SU-DHL-6 (cell line): ENCODE data around the gene GRIA2.

Experiments
- H2AFZ ChIP-seq: fragments of 200-600 bp; sonication (generic); 2 replicates; pipeline ENCODE4 v1.6.1; 2014; ENCODE audit warnings: low read depth, mild to moderate bottlenecking, moderate library complexity, mixed read lengths, antibody characterized with exemption, low read length; ENCODE audit not compliant: severe bottlenecking
- H3F3A ChIP-seq: fragments of 200-600 bp; shearing (Covaris generic); 2 replicates; pipeline ENCODE4 v1.6.0; 2016; ENCODE audit warnings: antibody characterized with exemption, mild to moderate bottlenecking; ENCODE audit not compliant: insufficient read depth
- H3K27ac ChIP-seq: fragments of 200-600 bp; sonication (generic); 2 replicates; pipeline ENCODE4 v1.5.1; 2016; ENCODE audit warnings: low read depth, mild to moderate bottlenecking, low read length, moderate library complexity, mixed read lengths
- H3K27me3 ChIP-seq: fragments of 200-600 bp; sonication (generic), shearing (Covaris generic); 2 replicates; pipeline ENCODE4 v1.6.0; 2014; ENCODE audit warnings: mild to moderate bottlenecking, low read length
- H3K36me3 ChIP-seq: fragments of 200-600 bp; sonication (generic); 2 replicates; pipeline ENCODE4 v1.6.1; 2014; ENCODE audit warnings: mild to moderate bottlenecking, low read length, mixed read lengths
- H3K4me2 ChIP-seq: fragments of 300-600, 200-600 bp; shearing (Covaris generic), sonication (generic); 2 replicates; pipeline ENCODE4 v1.6.0; 2014; ENCODE audit warnings: low read length, low read depth, mild to moderate bottlenecking; ENCODE audit not compliant: poor library complexity, severe bottlenecking
- H3K4me3 ChIP-seq: fragments of 200-600 bp; sonication (generic); 2 replicates; pipeline ENCODE4 v1.5.1; 2014; ENCODE audit warnings: antibody characterized with exemption, low read length, mild to moderate bottlenecking, mixed read lengths; ENCODE audit not compliant: insufficient read depth, poor library complexity, severe bottlenecking
- H3K79me2 ChIP-seq: fragments of 200-600 bp; sonication (generic); 2 replicates; pipeline ENCODE4 v1.6.1; 2014; ENCODE audit warnings: mild to moderate bottlenecking, low read length, moderate library complexity; ENCODE audit not compliant: insufficient read depth
- H3K9ac ChIP-seq: fragments of 200-600 bp; sonication (generic); 2 replicates; pipeline ENCODE4 v1.7.0; 2014; ENCODE audit warnings: mild to moderate bottlenecking, low read length
- H3K9me2 ChIP-seq: fragments of 200-600 bp; sonication (generic); replicated peaks from 2 replicates; pipeline ENCODE4 v1.6.1; 2014; ENCODE audit warnings: low read length; ENCODE audit not compliant: insufficient read depth
- H3K9me3 ChIP-seq: fragments of 200-600 bp; sonication (generic); 2 replicates; pipeline ENCODE4 v1.6.1; 2014; ENCODE audit warnings: low read length, mixed read lengths; ENCODE audit not compliant: insufficient read depth
- H4K20me1 ChIP-seq: fragments of 200-600 bp; sonication (generic); 2 replicates; pipeline ENCODE4 v1.6.1; 2014; ENCODE audit warnings: low read depth, mild to moderate bottlenecking, antibody characterized with exemption, low read length, moderate library complexity, mixed read lengths
- CTCF ChIP-seq: fragments of 200-600 bp; sonication (generic); IDR thresholded peaks from one replicate; pipeline ENCODE4 v1.5.1; 2017; ENCODE audit warnings: antibody characterized with exemption, mild to moderate bottlenecking, low read length, moderate library complexity; ENCODE audit not compliant: insufficient read depth, poor library complexity, severe bottlenecking
- EZH2phosphoT487 ChIP-seq: fragments of 200-600 bp; sonication (generic), shearing (Covaris generic); conservative IDR thresholded peaks from 2 replicates; pipeline ENCODE4 v1.6.1; 2018; ENCODE audit warnings: mild to moderate bottlenecking, antibody characterized with exemption, low read length, moderate library complexity, mixed read lengths

Gene GRIA2

DNA sequence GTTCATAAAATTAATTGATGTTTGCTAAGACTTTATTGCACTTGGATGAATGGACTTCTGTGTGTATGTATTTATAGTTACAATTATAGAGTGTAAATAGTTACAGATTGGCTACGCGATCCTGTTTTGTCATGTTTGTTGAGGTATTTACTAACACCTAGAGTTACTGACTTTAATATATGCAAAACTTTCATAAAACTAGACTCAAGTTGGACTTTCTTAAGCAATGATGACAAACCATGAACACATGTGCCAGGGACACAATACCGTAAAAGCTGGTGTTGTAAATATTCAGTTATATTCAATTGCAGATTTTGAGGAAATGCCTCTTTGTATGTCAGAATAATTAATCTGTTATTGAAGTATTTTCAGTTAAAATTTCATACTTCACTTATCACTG lies 6.1 kb downstream of the GRIA2 start:
- TF ChIP-seq EZH2phosphoT487 (no peak), CTCF (no peak)
- no peaks in the 10 kb centered on the region for H3K27me3 ChIP-seq

GRCh38 chr4:157231525-157231924 lies 11.0 kb downstream of the GRIA2 start:
- Histone ChIP-seq H3K9ac (no peak overlapping the region), H3K79me2 (no peaks in the 10 kb centered on the region), H3K27ac (no peak overlapping the region), H3K9me3 (no peaks in the 10 kb centered on the region), H3K27me3 (no peaks in the 10 kb centered on the region), H3K9me2 (no peaks in the 10 kb centered on the region), H3K36me3 (no peaks in the 10 kb centered on the region), H4K20me1 (no peaks in the 10 kb centered on the region), H3K4me2 (no peak overlapping the region), H2AFZ (no peak overlapping the region), H3K4me3 (no peak overlapping the region), H3F3A (no peaks in the 10 kb centered on the region)
- no peak for TF ChIP-seq EZH2phosphoT487
- TF ChIP-seq CTCF, result no peak

More for the DNA sequence above, 6.1 kb downstream of the GRIA2 start:
- Histone ChIP-seq H3K79me2 (no peaks in the 10 kb centered on the region), H3K27ac (no peak overlapping the region), H3K4me2 (no peak overlapping the region), H3K4me3 (no peak overlapping the region), H3K9me3 (no peaks in the 10 kb centered on the region), H3K9me2 (no peaks in the 10 kb centered on the region), H2AFZ (no peak overlapping the region), H3F3A (no peaks in the 10 kb centered on the region), H3K36me3 (no peaks in the 10 kb centered on the region), H4K20me1 (no peaks in the 10 kb centered on the region), H3K9ac (no peak overlapping the region)

GRCh38 chr4:157242871-157243270 lies 22.3 kb downstream of the GRIA2 start:
- no peak overlapping the region for H3K4me2 ChIP-seq
- no peak overlapping the region for H3K9ac ChIP-seq
- H4K20me1 ChIP-seq, result no peaks in the 10 kb centered on the region
- TF ChIP-seq EZH2phosphoT487 (no peak), CTCF (no peak)
- no peak overlapping the region for H2AFZ ChIP-seq
- H3F3A ChIP-seq, result no peaks in the 10 kb centered on the region
- no peaks in the 10 kb centered on the region for H3K9me3 ChIP-seq
- H3K27ac ChIP-seq, result no peak overlapping the region
- H3K27me3 ChIP-seq, result no peaks in the 10 kb centered on the region
- H3K4me3 ChIP-seq, result no peak overlapping the region
- no peaks in the 10 kb centered on the region for H3K9me2 ChIP-seq
- H3K79me2 ChIP-seq, result no peaks in the 10 kb centered on the region
- H3K36me3 ChIP-seq, result no peaks in the 10 kb centered on the region

DNA sequence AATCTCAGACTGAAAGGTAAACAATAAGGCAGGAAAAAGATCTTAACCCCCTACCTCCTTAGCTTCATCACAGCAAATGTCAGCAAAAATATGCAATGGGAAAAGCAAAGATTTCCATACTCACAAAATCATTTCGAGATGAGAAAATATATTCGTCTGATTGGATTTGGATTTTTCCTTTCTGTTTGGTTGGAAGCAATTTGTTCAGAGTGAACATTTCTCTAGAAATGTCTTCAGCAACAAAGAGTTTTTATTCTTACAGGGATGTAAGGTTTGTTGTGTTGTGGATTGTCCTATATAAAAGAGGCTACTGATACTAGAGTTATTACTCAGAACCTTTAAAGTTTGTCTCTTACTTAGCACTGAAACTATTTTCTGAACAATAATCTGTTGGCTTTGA lies 23.8 kb downstream of the GRIA2 start:
- no peak overlapping the region for H3K4me3 ChIP-seq
- no peaks in the 10 kb centered on the region for H3K36me3 ChIP-seq
- no peaks in the 10 kb centered on the region for H4K20me1 ChIP-seq
- no peaks in the 10 kb centered on the region for H3K9me3 ChIP-seq
- H3K4me2 ChIP-seq, result no peak overlapping the region
- no peak overlapping the region for H3K27ac ChIP-seq
- TF ChIP-seq CTCF (no peak), EZH2phosphoT487 (no peak)
- no peak overlapping the region for H3K9ac ChIP-seq
- H3K27me3 ChIP-seq, result no peaks in the 10 kb centered on the region
- H3F3A ChIP-seq, result no peaks in the 10 kb centered on the region
- H3K79me2 ChIP-seq, result no peaks in the 10 kb centered on the region
- no peak overlapping the region for H2AFZ ChIP-seq
- H3K9me2 ChIP-seq, result no peaks in the 10 kb centered on the region
